ENCODE measurements around the gene BHLHE23.

Gene BHLHE23

DNA sequence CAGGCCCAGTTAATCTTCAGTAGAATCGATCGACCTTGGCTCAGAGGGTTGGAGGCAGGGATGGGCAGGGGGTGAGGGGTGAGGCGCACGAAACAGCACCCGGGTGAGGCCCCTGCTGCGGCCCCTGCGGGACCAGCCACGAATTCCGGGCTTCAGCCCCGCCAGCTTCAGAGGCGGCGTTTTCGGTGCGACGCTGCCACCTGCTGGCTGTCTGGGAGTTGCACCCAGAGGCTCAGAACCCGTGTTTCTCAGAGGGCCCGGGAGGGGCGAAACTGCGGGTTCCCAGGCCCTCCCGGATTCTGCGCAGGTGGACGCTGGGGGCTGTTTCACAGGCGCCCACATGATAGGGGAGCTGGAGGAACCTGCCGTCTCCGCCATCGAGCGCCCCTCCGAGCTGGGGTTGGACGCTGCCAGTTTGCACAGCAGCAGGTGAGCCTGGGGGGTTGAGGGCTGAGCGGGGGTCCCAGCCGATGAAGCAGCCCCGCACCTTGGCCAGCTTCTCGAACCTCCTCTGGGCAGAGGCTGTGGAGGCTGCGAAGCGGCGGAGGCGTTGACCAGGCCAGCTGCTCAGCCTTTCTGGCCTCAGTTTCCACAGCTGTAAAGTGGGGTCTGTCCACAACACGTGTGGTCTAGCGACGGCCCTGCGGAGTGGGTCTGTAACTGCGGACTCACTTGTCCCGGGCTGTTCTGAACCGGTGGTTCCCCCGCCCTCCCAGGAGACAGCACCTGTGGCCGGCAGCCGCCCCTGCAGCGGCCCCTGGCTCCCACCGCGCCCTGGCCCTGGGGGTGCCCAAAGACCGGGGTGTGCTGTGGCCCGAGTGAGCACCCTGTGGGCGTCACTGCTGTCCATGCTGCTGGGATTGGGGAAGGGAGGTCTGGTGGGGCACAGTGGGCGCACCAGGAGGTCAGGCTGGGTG, 2.5 kb upstream of the BHLHE23 start:
- peak in 1 of 2 experiments; percentile 8 for DNase-seq (ENCODE audit: low read depth in 2 of 2)

DNA sequence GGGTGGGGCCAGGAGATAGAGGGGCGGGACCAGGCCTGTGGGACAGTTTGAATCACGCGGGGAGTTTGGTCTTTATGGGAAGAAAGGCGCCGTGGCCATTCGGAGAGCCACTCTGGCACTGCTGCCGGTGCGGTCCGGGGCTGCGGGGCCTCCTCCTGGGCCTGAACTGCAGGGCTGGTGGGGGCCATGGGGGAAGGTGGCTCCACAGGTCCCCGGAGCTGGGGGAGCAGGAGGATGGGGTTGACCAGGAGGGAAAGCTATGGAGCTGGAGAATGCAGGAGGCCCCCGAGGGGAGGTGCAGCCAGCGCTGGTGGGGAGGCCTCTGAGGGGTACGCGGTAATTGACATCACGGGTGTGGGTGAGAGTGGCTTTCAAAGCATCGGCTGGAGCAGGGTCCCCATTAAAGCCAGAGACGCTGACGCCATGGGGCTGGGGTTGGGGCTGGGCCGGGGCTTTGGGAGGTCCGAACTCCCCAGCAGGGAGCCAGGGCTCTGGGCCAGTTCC, 1.8 kb upstream of the BHLHE23 start:
- no peak for DNase-seq (ENCODE audit: low read depth in 2 of 2)

- DNase-seq (ENCODE audit: low read depth in 2 of 2): no peak
Observed at GRCh38 chr20:63007646-63008488, 1.1 kb upstream of the BHLHE23 start.

GRCh38 chr20:63007360-63007645, 539 bp upstream of the BHLHE23 start:
- DNase-seq (ENCODE audit: low read depth in 2 of 2): no peak

GRCh38 chr20:63005862-63006539, 763 bp downstream of the BHLHE23 start:
- DNase-seq (ENCODE audit: low read depth in 2 of 2): no peak

DNA sequence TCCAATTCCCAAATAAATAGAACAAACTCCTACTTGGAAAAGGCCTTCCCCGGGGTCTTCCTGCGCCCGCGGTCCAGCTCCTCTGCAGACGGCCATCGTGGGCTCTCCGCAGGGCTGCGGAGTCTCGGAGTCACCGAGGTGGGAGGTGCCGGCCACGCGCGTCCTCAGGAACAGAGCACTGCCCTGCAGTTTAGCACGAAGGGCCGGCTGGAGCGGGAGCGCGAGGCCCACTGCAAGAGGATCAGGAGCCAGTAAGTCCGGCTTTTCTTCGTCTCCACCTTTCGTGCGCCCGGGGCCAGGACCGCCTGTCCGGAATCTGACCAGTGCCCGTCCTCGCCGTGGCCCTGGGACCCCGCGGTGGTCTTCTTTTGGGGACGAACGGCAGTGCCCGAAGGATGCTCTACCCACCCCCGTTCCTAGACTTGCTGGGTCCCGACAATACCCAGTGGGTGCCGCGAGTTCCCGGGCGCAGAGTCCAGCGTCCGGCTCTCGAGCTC, 1.4 kb downstream of the BHLHE23 start:
- no peak for DNase-seq (ENCODE audit: low read depth in 2 of 2)

DNA sequence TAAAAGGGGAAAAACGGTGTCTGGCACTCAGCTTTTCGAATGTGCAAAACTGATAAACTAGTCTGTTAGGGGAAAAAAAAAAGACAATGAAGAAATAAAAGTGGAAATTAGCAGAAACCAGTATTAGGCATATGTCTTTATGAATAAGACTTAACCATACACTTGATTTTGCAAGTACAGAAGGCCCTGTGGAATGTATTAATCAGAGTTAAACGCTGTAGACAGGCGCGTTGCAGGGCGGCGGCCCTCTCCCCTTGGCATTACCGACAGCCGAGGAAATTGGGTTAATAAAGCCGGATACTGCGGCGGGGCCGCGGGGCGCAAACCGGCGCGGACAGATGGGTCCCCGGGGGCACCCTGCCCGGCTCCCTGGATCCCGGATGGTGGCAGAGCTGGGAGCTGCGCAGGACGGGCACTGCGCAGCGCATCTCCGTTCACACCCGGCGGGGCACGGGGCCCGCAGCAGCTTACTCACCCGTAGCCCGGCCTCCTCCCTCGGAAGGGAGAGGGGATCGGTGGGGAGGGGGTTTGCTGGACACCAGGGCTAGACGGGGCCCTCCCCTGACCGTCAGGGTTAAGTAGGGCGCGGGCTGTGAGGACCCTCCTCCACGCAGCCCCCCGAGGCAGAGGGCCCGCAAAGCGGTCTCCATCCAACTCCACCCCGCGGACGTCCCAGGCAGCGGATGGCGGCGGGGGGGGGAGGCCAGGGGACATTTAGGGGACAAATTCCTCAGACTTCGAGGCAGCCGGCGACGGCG, 2.0 kb downstream of the BHLHE23 start:
- no peak for DNase-seq (ENCODE audit: low read depth in 2 of 2)

DNA sequence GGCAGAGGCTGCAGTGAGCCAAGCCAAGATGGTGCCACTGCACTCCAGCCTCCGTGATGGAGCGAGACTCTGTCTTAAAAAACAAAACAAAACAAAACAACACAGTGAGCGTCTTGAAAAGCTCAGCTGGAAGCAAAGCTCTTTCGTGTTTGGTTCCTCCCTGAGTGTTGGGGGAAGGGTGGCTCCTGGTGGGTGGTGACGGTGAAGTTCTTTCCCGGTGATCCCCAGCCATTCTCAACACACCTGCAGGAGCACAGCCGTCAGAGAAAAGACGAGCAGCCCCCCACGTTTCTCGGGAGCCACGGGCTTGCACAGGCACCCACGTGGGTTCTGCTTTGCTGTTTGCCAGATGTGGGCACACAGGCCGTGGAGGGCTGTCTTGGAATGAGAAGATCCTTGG, 3.2 kb downstream of the BHLHE23 start:
- no peak for DNase-seq (ENCODE audit: low read depth in 2 of 2)

- DNase-seq (ENCODE audit: low read depth in 2 of 2): no peak
Observed at GRCh38 chr20:63002511-63002910, 4.3 kb downstream of the BHLHE23 start.

DNA sequence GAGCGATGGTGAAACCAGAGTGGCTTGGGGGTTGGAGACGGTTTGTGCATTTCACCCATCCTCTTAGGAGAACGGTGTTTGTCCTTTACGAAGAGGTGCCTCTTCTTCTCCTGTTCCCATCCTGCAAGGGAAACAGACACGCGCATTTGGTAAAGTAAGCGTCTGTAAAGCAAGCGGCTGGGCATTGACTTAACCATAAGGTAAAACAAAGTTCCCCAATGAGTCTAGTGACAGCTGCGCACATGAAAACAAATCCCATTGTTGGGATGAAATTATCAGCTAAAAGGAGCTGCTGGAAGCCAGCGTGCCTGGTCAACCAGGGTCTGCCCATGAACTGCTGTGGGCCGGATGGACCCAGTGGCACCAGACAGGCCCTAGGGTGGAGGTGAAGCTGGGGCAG, 5.8 kb downstream of the BHLHE23 start:
- DNase-seq (ENCODE audit: low read depth in 2 of 2): no peak

DNA sequence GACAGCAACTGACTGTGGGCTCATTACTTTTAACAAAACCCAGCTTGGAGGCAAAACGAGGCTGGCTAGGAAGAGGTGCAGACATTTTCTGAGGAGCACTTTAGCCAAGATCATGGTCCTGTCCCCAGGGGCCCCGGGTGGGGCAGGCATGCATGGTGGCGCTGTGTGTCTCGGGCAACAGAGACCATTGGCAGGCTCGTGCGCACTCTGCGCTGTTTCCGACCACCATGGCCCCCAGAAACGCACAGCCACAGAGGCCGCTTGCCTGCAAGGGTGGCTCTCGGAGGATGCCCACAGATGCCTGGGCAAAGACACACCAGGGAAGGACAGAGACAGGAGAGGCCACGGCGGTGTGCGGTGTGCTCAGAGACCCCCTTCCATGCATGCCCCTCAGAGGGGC, 6.7 kb downstream of the BHLHE23 start:
- no peak for DNase-seq (ENCODE audit: low read depth in 2 of 2)

GRCh38 chr20:62999580-62999979, 7.2 kb downstream of the BHLHE23 start:
- DNase-seq (ENCODE audit: low read depth in 2 of 2): no peak

DNA sequence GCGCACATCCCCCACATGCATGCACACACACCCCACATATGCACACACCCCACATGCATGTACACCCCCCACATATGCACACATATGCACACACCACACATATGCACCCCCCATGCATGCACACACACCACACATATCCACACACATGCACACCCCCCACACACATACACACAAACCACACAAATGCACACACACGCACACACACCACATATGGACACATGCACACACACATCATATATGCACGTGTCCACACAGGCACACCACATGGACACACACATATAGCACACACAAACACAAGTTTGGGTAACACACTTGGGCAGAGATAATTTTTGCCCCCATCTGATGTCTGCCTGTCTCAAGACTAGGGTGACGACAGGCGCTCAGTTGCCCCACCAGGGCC, 8.3 kb downstream of the BHLHE23 start:
- DNase-seq (ENCODE audit: low read depth in 2 of 2): no peak

GRCh38 chr20:62997417-62998035, 9.2 kb downstream of the BHLHE23 start:
- no peak for DNase-seq (ENCODE audit: low read depth in 2 of 2)

DNA sequence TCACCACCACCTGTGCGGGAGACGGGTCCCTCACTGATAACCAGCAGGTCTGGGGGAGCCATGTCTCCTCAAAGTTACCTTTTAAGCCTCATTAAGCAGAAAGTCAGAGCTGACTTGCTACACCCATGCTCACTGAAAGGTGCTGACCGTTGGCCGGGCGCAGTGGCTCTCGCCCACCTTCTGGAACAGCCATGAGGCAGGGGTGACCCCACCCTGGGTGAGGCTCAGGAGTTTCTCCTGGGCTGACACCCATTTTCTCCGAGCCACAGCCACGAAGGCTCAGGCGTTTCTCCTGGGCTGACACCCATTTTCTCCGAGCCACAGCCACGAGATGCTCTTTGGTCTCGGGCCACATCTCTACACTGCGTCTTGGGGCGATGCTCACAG, 10.2 kb downstream of the BHLHE23 start:
- DNase-seq (ENCODE audit: low read depth in 2 of 2): no peak

DNA sequence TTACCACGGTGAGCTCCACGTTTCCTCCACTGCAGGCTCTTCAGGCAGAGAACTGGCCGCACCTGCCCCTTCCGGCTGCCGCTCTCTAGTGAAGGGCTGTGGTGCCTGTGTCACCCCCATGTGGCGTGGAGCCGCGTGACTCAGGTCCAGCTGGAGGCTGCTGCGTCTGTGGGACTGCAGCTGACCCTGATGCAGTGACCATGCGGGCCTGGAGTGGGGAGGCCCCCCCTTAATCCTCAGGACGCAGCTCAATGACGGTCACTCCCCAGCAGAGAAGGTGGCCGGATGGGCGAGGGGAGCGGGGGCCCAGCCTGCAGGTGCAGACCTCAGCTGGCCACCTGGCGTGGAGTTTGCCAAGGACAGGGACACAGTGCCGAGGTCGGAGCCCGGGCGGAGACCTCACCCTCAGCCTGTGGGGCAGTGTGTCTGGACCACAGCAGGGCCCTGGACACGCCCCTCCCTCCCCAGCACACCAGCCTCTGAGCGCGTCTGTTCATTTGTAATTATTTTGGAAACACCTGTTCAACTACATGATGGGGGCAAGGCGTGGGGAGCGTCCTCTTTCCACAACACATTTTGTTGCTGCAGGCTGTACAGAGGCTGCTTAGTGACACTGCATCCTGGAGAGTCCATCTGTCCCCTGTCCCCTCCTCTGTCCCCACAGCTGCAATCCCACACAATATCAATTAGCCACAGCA, 10.7 kb downstream of the BHLHE23 start:
- no peak for DNase-seq (ENCODE audit: low read depth in 2 of 2)

DNA sequence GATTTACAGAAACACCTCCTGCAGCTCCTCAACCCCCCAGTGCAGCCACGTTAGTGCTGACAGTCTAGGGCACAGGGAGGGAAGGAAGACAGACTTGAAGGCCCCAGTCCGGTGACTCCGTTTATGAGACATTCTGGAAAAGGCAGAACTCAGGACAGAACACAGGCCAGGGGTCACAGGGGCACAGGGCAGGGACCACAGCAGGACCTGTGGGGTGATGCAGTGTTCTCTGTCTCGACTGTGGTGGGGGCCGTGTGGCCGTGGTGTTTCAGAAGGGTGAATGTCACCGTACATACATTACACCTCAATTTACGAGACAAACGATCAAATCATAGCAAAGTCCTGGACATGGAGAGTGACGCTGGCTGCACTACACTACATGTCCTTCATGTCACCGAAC, 11.3 kb downstream of the BHLHE23 start:
- DNase-seq (ENCODE audit: low read depth in 2 of 2): no peak

DNA sequence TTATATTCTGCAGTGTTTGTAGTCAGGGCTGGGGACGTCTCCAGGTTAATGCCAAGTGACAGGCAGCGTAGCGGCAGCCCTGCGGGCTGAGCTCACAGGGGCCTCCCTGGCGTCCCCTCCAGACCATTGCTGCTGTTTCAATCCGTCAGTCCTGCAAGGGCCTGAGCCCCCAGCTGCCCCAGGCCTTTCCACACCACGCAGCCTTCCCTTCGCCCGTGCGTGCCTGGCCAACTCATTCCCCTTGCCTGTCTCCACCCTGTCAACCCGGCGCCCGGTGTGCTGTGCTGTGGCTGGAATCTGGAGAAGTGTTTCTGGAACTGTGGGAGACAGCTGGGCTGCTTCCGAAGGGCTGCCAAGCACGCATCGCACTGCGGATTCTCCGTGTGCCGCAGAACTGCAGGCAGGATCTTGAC, 11.9 kb downstream of the BHLHE23 start:
- no peak for DNase-seq (ENCODE audit: low read depth in 2 of 2)

GRCh38 chr20:62993856-62994494, 12.8 kb downstream of the BHLHE23 start:
- no peak for DNase-seq (ENCODE audit: low read depth in 2 of 2)

GRCh38 chr20:62991863-62992262, 14.9 kb downstream of the BHLHE23 start:
- DNase-seq (ENCODE audit: low read depth in 2 of 2): no peak

Data from fibroblast of skin of left biceps (primary cell).